Measurements from ENCODE around the gene PIEZO1.

DNA sequence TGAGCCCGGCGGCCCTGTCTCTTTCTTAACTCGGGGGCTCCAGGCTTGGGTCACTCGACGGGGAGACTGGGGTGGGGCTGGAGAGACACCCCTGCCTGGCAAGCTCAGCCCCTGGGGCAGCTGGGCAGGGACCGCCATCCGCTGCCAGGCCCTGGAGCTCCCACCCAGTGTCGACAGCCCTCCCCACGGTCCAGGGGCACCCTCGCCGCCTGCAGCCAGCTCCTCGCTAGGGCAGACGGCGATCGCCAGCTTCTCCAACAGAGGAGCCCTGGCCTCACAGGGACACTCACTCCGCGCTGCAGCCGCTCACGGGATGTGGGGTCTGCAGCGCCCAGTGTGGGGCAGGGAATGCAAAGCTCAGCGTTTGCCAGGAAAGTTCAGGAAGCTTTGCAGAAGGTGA lies 42.7 kb upstream of the PIEZO1 start:
- TF ChIP-seq, protein P1, sequence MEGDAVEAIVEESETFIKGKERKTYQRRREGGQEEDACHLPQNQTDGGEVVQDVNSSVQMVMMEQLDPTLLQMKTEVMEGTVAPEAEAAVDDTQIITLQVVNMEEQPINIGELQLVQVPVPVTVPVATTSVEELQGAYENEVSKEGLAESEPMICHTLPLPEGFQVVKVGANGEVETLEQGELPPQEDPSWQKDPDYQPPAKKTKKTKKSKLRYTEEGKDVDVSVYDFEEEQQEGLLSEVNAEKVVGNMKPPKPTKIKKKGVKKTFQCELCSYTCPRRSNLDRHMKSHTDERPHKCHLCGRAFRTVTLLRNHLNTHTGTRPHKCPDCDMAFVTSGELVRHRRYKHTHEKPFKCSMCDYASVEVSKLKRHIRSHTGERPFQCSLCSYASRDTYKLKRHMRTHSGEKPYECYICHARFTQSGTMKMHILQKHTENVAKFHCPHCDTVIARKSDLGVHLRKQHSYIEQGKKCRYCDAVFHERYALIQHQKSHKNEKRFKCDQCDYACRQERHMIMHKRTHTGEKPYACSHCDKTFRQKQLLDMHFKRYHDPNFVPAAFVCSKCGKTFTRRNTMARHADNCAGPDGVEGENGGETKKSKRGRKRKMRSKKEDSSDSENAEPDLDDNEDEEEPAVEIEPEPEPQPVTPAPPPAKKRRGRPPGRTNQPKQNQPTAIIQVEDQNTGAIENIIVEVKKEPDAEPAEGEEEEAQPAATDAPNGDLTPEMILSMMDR (IDR thresholded peaks at IDR 0.05) = no peak
- TF ChIP-seq POLR2A (IDR thresholded peaks at IDR 0.05) (no peak), EP300 (IDR thresholded peaks at IDR 0.05) (no peak)
